Measurements from ENCODE around the gene RNU1-3. TPM values are rescaled to one million over a fixed set of nuclear protein-coding genes. Genes with fewer than 3 reads are reported as not detected.

Gene RNU1-3
- total RNA-seq, 1 donor = not detected

DNA sequence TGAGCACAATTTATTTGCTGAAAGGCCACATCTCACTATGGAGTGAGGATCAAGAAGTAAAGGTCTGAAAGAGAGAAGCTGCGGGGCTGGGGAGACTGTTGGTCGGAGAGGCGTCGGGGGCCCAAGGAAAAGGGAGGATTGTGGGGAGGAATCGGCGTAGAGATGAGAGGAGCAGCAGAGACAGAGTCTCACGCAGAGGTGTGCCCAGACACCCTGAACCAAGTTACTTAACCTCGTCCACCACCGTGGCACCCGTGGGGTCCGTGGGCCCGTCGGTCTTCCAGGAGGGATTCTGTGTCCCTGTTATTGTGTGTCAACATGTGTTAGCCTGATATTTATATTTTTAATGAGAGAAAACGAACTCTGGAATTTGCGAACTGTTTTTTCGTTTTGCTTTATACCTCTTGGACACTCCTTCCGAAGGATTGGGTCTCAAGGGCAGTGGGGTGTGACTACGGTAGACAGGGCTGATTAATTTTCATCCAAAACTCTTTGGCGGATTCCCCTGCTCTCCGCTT lies 49.6 kb downstream of the RNU1-3 start:
- TF ChIP-seq, protein P1, sequence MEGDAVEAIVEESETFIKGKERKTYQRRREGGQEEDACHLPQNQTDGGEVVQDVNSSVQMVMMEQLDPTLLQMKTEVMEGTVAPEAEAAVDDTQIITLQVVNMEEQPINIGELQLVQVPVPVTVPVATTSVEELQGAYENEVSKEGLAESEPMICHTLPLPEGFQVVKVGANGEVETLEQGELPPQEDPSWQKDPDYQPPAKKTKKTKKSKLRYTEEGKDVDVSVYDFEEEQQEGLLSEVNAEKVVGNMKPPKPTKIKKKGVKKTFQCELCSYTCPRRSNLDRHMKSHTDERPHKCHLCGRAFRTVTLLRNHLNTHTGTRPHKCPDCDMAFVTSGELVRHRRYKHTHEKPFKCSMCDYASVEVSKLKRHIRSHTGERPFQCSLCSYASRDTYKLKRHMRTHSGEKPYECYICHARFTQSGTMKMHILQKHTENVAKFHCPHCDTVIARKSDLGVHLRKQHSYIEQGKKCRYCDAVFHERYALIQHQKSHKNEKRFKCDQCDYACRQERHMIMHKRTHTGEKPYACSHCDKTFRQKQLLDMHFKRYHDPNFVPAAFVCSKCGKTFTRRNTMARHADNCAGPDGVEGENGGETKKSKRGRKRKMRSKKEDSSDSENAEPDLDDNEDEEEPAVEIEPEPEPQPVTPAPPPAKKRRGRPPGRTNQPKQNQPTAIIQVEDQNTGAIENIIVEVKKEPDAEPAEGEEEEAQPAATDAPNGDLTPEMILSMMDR (IDR thresholded peaks at IDR 0.05; ENCODE audit: extremely low read depth, low read depth, low read length) = no peak
- peaks cover 5% of the 10 kb centered on the region for H3K79me2 ChIP-seq (ENCODE audit: insufficient read depth, low read length)
- H3K9me3 ChIP-seq (ENCODE audit: low read depth, low read length) = no peaks in the 10 kb centered on the region
- H3K27ac ChIP-seq (ENCODE audit: low read depth, low read length) = no peak overlapping the region
- H3K4me1 ChIP-seq (ENCODE audit: insufficient read depth, low read length) = peaks cover 13% of the 10 kb centered on the region
- H2AFZ ChIP-seq (ENCODE audit: low read length) = no peak overlapping the region
- peaks cover 11% of the 10 kb centered on the region for H3K36me3 ChIP-seq (ENCODE audit: insufficient read depth, low read length)
- no peak overlapping the region for H3K4me2 ChIP-seq (ENCODE audit: insufficient read depth, low read length)
- DNase-seq (ENCODE audit: insufficient read length, low spot score, missing footprints) = peak; percentile 64
- peaks cover 8% of the 10 kb centered on the region for H4K20me1 ChIP-seq (ENCODE audit: insufficient read depth, low read length)
- H3K4me3 ChIP-seq (ENCODE audit: insufficient read depth, low read length) = no peak overlapping the region
- no peaks in the 10 kb centered on the region for H3K27me3 ChIP-seq (ENCODE audit: insufficient read depth, low read length)

Small RNA genes within 50 kb of the gene (small RNA-seq; reads per million reads assigned to genes)
- gene RNU1-3 = not detected

Other genes with a start within 250 kb of the RNU1-3 start
- not detected in 2 replicates for gene SPATA21, start 229.5 kb downstream of the RNU1-3 start, total RNA-seq
- 76.0 and 76.3 TPM in 2 replicates for gene NECAP2, start 226.2 kb downstream of the RNU1-3 start, total RNA-seq
- gene RNU1-1, start 152.7 kb downstream of the RNU1-3 start, total RNA-seq = under 0.01 TPM in 1 of 2 replicates, not detected in the other
- 54.6 and 71.6 TPM in 2 replicates for gene NBPF1, start 53.4 kb downstream of the RNU1-3 start, total RNA-seq
- gene RNU1-4, start 73.6 kb upstream of the RNU1-3 start, total RNA-seq = under 0.01 TPM in 1 of 2 replicates, not detected in the other
- gene RNU1-2, start 229.0 kb upstream of the RNU1-3 start, total RNA-seq = under 0.01 TPM in 1 of 2 replicates, not detected in the other

Measured in osteoblast (primary cell).